Neural crest cell (in vitro differentiated cells): Measurements from ENCODE around the gene GET4. TPM values are rescaled to one million over a fixed set of nuclear protein-coding genes. Genes with fewer than 3 reads are reported as not detected.

Source experiments
- DNase-seq: peaks from one replicate; pipeline ENCODE4 v3.0.0; 2021; ENCODE audit warnings: low read depth, mixed read lengths, low spot score
- H3K27ac Mint-ChIP-seq: one replicate; pipeline ENCODE4 v1.8.0; 2021; ENCODE audit warnings: mild to moderate bottlenecking, mixed read lengths; ENCODE audit not compliant: unreplicated experiment
- H3K27me3 Mint-ChIP-seq: 2 replicates; pipeline ENCODE4 v1.8.0; 2021; ENCODE audit warnings: low read depth, mild to moderate bottlenecking, mixed read lengths
- H3K36me3 Mint-ChIP-seq: 2 replicates; pipeline ENCODE4 v1.8.0; 2021; ENCODE audit warnings: low read depth, mild to moderate bottlenecking, mixed read lengths
- H3K4me1 Mint-ChIP-seq: 2 replicates; pipeline ENCODE4 v1.8.0; 2021; ENCODE audit warnings: mixed read lengths
- H3K4me3 Mint-ChIP-seq: one replicate; pipeline ENCODE4 v1.8.0; 2021; ENCODE audit warnings: mild to moderate bottlenecking, mixed read lengths
- H3K9me3 Mint-ChIP-seq: 2 replicates; pipeline ENCODE4 v1.8.0; 2021; ENCODE audit warnings: mixed read lengths
- total RNA-seq: library from RNA; stranded (reverse); gene quantifications from 2 replicates; pipeline ENCODE4 v1.2.1, GENCODE V29; 2021
- TF ChIP-seq, protein P1 (sequence below): fragments of 200-600 bp; sonication (generic); conservative IDR thresholded peaks from 2 replicates; pipeline ENCODE4 v1.5.0; 2021; ENCODE audit warnings: antibody characterized with exemption, mild to moderate bottlenecking

Gene GET4
- total RNA-seq, 1 donor from 2014 or later = 55.2 TPM

GRCh38 chr7:897771-898376, 21.5 kb downstream of the GET4 start:
- no peaks in the 10 kb centered on the region for H3K9me3 Mint-ChIP-seq
- H3K27ac Mint-ChIP-seq = no peak overlapping the region
- H3K4me3 Mint-ChIP-seq = no peak overlapping the region
- peaks cover 6% of the 10 kb centered on the region for H3K36me3 Mint-ChIP-seq
- H3K27me3 Mint-ChIP-seq = peaks cover 7% of the 10 kb centered on the region
- no peak for DNase-seq
- H3K4me1 Mint-ChIP-seq = no peaks in the 10 kb centered on the region
- TF ChIP-seq, protein P1, sequence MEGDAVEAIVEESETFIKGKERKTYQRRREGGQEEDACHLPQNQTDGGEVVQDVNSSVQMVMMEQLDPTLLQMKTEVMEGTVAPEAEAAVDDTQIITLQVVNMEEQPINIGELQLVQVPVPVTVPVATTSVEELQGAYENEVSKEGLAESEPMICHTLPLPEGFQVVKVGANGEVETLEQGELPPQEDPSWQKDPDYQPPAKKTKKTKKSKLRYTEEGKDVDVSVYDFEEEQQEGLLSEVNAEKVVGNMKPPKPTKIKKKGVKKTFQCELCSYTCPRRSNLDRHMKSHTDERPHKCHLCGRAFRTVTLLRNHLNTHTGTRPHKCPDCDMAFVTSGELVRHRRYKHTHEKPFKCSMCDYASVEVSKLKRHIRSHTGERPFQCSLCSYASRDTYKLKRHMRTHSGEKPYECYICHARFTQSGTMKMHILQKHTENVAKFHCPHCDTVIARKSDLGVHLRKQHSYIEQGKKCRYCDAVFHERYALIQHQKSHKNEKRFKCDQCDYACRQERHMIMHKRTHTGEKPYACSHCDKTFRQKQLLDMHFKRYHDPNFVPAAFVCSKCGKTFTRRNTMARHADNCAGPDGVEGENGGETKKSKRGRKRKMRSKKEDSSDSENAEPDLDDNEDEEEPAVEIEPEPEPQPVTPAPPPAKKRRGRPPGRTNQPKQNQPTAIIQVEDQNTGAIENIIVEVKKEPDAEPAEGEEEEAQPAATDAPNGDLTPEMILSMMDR = no peak

DNA sequence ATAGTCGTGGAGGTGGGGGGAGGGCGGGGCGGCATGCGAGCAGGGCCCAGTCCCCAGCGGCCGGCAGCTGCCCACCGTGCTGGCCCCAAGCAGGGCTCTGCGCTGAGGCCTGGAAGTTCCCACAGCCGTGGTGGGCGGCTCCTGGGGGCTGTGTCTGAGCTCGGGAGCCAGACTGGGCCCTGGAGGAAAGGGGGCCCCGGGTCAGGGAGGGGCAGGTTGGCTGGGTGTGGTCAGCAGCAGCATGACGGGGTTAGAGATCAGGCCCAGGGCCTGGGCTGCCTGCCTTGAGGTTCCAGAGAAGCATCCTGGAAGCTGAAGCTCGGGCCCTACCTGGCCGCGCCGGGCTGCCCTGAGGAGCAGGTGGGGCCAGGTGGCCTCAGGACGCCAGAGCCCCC, 22.1 kb downstream of the GET4 start:
- no peak overlapping the region for H3K27ac Mint-ChIP-seq
- DNase-seq = no peak
- H3K27me3 Mint-ChIP-seq = peaks cover 12% of the 10 kb centered on the region
- H3K36me3 Mint-ChIP-seq = peaks cover 6% of the 10 kb centered on the region
- TF ChIP-seq, protein P1 = no peak
- no peak overlapping the region for H3K4me3 Mint-ChIP-seq
- H3K4me1 Mint-ChIP-seq = no peaks in the 10 kb centered on the region
- no peaks in the 10 kb centered on the region for H3K9me3 Mint-ChIP-seq

DNA sequence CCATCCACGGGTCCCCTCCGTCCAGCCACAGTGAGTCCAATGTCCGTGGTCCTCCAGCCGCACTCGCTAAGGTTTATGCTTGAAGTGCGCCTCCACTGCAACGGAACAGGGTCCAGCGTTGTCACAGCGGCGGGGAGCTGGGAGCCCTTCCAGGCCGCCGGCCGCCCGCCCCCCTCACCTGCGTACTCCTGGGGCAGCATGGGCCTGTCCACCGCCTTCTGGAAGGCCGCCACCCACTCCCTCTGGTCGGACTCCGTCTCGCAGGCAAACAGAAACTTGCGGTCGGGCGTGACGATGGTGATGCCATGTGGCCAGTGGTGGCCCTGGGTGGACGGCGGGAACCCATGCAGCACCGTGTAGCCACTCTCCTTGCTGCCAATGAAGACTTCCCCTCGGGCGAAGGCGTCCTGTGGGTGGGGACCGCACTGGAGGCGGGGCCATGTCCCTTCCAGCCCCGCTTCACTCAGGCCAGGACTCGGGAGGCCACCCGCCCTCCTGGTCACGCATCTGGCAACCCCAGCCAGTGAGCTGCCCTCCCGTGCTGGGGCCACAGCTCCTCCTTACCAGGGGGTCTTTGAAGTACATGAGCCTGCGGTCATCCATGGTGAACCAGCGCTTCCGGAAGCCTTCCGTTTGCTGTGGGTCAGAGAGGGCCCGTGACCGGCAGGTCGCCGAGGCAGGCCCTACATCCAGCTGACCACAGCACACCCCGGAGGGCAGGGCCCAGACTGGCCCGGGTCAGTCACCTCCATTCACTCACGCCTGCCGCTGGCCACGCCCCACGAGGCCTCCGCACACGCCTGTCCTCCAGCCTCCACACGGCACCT, 22.7 kb downstream of the GET4 start:
- Mint-ChIP-seq H3K4me3 (no peak overlapping the region), H3K4me1 (no peaks in the 10 kb centered on the region), H3K27ac (no peak overlapping the region), H3K27me3 (peaks cover 13% of the 10 kb centered on the region), H3K9me3 (no peaks in the 10 kb centered on the region), H3K36me3 (peaks cover 6% of the 10 kb centered on the region)
- TF ChIP-seq, protein P1 = no peak
- no peak for DNase-seq

- Mint-ChIP-seq H3K4me1 (no peaks in the 10 kb centered on the region), H3K27ac (no peak overlapping the region), H3K36me3 (peaks cover 6% of the 10 kb centered on the region), H3K4me3 (no peak overlapping the region), H3K9me3 (no peaks in the 10 kb centered on the region), H3K27me3 (peaks cover 13% of the 10 kb centered on the region)
- DNase-seq = no peak
- TF ChIP-seq, protein P1 = no peak
Observed at GRCh38 chr7:899806-900205, 23.5 kb downstream of the GET4 start.

DNA sequence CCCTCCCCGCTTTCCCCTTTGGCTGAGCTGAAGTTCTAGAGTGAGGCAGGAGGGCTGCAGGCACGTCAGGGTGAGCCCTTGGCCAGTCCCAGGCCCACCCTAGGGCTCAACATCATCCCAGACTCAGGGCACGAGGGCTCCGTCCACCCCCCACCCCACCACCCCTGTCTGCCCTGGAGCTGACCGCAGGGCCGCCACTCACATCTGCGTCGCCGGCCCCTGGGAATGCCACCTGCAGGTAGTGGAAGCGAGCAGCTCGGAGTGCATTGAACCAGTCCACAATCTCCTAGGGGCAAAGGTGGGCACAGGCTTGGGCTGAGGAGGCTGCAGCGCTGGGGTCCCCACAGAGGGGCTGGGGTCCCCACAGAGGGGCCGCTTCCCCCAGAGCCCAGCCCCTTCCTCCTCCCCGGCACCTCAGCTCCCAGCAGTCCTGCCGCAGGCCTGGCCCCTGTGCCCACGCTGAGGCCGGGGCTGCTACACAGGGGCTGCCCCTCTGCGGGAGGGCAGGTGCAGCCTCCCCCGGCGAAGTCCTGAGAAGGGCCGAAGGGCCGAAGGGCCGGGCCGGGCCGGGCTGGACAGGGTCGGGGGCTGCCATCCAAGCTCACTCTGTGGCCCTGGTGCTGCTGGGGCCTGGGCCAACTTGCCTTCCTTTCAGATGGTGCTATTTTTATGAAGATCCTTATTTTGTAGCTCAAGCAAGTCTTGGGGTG, 24.1 kb downstream of the GET4 start:
- Mint-ChIP-seq H3K4me1 (no peaks in the 10 kb centered on the region), H3K27me3 (peaks cover 20% of the 10 kb centered on the region), H3K9me3 (no peaks in the 10 kb centered on the region), H3K4me3 (peak overlapping the region; percentile 31), H3K36me3 (peaks cover 6% of the 10 kb centered on the region), H3K27ac (no peak overlapping the region)
- TF ChIP-seq, protein P1 = no peak
- no peak for DNase-seq
